ENCODE measurements around the gene NXT1.
"Not testable (repeated sequence)": the region's sequence is repeated elsewhere in the genome, so short reads cannot be mapped to it uniquely, and the experiment has no call there.

NXT1 gene

DNA sequence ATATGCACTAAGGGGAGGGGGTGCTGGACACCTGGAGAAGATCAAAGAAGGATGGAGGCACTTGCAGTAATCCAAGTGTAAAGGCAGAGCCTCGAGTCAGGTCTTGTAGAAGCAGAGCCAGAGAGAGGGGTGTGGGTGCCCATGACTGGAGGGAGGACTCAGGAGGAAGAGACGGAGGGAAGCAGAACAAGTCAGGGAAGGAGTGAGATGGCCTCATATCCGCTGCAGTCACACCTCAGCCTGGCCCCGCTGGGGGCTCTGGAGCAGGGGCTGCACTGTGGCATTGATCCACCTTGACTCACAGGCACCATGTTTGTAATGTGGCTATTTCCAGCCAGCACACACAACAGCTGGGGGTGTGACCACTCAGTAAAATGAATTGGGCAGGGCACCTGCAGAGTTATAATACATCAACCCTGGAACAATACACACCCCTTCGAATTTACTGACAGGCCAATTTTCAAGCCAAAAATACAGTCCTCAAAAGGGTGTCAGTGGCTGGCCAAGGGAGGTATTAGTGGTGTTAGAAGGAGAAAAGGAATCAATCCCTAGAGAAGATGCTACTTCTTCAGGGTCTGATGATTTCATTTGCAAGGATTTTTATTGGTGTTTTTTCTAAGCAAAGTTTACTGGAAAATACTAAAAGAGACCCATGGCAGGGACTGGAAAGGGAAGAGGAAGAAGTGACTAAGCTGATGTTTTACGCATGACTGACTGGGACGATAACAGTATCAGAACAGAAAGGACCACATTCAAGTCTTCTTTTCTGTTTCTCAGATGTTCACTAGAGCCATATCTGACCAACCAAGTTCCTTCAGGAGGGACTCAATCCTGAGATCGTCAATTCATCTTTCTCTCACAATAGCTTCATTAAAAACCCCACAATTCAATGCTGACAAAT is 18.9 kb upstream of the NXT1 start:
- no peak for DNase-seq

DNA sequence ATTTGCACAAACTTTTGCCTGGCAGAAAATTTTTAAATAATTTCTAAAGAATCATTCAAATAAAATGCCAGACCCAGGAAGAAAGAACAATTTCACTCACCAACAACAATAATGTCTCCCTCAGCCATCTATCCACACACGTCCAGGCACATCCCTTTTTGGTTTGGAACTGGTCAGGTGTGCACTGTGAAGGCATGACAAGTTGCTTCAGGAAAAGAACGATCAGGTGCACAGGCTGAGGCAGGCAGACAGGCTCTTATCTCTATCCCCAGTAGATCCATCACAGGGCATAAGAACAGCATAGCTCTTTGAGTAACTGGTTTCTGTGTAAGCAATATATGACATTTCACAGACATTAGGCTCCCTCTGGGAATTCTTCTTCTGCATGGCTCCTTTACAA is 18.1 kb upstream of the NXT1 start:
- no peak for DNase-seq

DNA sequence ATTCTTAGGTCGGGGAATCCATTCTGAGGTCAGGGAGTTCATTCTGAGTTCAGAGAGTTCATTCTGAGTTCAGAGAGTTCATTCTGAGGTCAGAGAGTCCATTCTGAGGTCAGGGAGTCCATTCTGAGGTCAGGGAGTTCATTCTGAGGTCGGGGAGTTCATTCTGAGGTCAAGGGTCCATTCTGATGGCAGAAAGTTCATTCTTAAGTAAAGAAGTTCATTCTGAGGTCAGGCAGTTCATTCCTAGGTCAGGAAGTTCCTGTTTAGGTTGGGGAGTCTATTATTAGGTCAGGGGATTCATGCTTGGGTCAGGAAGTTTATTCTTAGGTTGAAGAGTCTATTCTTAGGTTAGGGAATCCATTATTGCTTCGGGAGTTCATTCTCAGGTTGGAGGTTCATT is 16.5 kb upstream of the NXT1 start:
- no peak for DNase-seq

DNA sequence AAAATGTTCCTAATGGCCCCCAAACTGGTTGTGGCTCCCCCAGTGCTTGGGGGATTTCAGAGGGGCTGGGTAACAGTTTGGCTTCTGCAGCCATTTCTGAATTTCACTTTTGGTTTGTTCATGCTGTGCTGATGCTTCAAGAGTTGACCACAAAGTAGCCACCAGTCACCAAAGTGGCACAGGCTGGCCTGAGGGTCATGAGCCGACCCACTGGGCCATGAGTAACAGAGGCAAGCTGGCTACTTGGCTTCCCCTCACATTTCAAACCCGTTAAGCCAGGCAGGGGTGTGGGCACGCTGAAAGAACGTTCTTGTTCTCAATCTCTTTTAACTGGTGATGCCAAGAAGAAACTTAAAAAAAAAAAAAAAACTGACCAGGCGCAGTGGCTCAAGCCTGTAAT is 15.1 kb upstream of the NXT1 start:
- DNase-seq, result no peak

DNA sequence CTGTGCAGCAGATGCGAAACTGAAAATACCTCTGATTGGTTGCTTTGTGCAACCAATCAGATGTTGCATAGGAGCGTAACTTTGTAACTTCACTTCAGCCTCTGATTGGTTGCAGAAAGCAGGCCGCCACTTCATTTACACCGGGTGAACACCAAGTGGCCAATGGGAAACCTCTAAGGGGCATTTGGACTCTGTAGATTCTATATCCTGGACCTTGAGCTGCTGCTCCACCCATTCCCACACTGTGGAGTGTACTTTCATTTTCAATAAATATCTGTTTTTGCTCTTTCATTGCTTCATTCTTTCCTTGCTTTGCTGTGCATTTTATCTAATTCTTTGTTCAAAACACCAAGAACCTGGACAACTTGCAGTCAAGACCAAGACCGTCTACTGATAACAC is 14.1 kb upstream of the NXT1 start:
- no peak for DNase-seq

DNA sequence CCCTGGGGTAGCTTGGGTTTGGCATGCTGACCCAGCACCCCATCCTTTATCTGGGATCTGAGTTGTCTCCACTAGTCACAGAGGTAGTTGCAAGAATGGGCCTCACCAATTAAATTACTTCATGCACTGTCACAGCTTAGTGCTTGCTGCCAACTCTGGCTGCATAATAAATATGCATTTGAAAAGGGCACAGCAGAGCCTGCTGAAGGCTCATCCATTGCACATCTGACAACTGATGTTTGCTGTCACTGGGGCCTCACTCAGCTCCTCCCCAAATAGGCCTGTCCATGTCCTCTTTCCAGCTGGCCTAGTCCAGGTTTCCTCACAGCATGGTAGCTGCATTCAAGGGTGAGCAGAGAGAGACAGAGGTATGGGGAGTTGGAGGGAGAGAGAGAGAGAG is 13.3 kb upstream of the NXT1 start:
- DNase-seq, result no peak

DNA sequence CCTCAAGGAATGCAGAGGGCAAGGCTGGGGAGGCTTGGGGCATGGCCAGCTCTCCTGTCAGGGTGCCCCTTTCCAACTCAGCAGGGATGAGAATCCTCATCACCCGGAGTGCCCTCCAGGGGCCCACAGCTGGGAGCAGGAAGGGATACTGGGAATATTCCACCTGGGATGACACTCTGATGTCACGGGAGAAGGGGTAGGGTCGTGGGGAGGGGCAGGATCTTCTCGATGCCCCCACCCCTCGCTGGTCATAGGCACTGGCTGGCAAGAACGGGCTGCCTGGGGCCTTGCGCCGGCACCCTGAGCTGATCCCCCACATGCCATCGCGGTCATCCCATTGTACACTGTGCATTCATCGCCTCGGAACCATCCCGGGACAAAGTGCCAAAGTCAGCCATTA is 10.6 kb upstream of the NXT1 start:
- no peak for DNase-seq

DNA sequence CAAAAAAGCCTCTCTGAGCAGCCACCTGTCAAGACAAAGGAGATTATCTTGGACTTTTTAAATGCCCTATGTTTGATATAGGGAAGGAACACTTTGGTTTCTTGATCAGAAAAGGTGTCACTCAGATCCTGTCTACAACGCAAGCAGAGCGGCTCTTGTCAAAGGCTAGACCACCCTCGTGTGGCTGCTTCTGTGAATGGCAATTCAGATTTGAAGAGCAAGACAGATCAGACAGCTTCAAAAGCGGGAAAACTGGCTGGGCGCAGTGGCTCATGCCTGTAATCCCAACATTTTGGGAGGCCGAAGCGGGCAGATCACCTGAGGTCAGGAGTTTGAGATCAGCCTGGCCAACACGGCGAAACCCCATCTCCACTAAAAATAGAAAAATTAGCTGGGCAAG is 10.1 kb upstream of the NXT1 start:
- DNase-seq, result peak; percentile 34

DNA sequence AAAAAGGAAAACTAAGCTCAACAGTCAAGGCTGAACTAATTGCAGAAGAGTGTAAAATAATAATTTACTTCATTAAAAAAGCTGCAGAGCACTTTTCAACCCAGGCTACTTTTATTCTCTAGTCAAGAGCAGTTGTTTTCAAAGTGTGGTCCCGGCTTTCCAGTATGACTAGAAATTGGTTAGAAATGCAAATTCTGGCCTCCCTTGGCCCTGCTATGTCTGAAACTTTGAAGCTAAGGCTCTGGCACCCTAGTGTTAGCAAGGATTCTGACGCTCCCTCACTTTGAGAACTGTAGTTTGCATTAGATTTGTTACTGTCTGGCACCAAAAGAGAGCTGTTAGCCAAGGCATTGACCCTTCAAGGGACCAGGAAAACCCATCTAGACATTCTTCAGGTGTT is 9.5 kb upstream of the NXT1 start:
- DNase-seq, result no peak

DNA sequence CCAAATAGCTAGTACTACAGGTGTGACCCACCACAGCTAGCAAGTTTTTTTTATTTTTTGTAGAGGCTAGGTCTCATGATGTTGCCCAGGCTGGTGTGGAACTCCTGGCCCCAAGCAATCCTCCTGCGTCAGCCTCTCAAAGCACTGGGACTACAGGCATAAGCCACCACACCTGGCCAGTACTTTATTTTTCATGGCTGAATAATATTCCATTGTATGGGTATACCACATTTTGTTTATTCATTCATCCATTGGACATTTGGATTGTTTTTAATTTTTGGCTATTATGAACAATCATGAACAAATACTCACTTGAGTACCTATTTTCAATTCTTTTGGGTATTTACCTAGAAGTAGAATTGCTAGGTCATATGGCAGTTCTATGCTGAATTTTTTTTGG is 7.0 kb upstream of the NXT1 start:
- no peak for DNase-seq

DNA sequence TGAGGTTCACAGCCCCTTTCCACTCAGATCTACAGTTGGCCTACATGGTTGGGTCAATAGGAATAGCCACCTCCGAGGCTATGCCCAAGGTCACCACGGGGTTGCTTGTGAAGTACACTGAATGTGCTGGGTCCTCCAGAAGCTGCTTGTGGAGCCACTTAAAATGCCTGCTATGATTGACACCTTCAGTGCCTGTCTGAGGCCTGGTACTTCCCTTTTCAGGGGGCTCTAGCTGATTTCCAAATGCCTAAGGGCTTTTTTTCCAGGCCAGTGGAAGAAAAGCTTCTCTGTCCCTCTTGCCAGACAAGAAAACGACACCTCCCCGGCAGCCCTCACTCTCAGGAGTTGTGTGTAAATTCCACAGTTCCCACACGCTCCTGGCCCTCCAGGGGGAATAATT is 6.3 kb upstream of the NXT1 start:
- DNase-seq, result no peak

DNA sequence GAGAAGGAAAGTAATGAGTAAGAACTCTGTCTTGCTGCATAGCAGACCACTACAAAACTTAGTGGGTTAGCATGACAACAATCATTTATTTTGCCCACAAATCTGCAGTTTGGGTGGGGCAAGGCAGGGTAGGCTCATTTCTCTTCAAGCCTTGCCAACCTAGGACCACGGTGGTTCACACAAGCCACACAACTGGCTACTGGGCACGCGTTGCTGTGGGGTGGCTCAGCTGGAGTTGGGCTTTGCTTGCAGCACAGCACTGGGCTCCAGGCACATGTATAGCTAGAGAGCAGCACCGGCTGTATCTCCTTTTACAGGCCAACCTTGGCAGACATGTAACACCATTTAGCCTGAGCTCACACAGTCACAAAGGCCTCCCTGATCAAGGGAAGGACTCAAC is 4.6 kb upstream of the NXT1 start:
- no peak for DNase-seq

DNA sequence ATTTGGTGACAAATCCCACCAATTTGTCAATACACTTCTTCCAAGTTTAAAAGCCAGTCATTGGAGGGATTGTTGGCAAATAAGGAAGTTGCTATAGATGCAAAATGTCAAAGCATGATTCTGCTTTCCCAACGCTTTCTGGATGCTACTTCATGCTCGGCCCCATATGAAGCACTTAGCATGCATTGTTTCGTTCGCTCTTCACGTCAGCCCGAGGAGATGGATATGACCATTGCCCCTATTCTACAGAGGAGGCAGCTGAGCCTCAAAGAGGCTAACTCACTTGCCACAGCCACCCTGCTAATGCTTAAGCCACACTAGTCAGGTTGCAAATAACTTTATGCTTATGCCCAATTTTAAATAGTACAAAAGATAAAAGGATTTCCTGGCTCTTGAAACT is 2.8 kb upstream of the NXT1 start:
- no peak for DNase-seq

DNA sequence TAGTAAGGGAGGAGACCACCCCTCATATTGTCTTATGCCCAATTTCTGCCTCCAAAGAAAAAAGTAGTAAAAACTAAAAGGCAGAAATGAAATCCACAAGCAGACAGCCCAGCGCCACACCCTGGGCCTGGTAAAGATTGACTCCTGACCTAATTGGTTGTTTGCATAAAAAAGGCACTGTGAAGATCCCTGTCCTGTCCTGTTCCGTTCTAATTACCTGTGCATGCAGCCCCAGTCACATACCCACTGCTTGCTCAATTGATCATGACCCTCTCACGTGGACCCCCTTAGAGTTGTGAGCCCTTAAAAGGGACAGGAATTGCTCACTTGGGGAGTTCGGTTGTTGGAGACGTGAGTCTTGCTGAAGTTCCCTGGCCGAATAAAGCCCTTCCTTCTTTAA is 2.1 kb upstream of the NXT1 start:
- not testable (repeated sequence) for DNase-seq

DNA sequence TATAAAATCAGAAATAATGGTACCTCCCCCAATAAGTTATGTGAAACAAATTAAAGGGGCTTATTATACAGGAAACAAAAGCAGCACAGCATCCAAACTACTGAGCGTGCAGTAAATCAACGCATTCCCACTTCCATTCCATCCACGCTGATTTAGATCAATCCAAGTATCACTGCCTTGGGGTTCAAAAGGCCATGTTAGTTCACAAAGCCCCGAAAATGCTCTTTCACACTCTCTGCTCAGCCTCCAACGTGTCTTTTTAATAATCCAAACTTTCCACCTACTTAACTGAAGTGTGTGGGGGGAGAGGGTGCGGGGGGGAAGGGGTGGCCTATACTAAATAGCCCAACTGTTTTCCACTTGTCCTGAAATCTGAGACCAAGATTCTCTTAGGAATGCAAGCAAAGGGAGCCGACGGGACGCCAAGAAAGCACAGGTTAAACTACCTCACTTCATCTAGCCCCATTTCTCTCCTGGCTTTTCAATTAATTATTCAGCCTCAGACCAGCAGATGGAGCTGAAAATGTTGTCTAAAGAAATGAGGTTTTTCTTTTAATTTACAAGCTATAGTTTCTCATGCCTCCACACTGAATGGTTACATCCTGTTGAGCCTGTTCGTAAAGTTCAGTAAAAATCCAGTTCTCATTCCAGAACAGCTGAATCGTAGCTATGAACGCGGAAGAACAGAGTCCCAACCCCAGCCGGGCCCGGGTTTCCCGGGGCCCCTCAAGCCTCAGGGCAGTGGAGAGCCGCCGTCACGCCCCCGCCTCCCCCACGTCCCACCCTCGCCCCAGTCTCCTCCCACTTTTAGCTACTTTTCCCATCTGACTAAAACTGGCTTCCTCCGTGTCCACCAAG is 1.0 kb upstream of the NXT1 start:
- DNase-seq, result peak; percentile 87

DNA sequence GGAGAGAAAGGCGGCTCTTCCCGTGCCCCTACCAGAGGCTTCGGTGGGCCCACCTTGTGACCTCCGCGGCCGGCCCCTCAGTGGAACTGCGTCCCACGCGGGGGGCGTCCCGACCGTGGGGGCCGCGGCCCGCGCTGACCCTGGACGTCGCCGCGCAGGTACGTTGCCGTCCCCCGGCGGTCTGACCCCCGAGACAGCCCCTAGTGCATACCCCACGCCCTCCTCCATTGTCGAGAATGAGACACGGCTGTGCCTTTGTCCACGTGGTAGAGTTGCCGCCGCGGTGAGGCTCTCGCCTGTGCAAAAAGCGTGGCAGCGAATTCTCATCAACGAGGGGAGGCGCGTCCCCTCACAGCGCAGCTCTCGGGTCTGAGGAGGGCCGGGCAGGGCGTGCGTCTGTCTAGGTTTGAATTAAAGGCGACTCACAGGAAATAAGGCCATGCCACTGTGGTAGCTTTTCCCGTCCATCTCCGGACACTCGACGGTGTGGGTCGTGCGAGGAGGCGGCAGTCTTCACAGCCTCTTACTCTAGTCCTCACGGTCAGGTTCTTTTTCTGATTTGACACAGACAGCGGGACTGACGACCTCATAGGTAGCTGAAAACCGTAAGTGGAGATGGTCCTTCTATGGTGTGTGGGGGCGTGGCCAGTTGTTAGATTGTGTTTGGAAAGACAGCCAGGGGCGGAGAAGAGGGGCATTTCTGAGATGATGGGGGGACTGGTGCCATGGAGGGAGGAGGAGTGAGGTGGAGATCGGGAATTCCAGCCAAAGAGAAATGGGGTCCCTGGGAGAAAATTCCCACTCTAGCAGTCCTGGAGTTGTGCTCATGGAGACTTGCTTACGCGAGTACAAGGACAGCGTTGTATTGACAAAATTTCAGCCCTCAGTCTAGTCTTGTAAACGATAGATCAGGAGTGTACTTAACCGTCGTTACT is 580 bp downstream of the NXT1 start:
- peak; percentile 81 for DNase-seq

DNA sequence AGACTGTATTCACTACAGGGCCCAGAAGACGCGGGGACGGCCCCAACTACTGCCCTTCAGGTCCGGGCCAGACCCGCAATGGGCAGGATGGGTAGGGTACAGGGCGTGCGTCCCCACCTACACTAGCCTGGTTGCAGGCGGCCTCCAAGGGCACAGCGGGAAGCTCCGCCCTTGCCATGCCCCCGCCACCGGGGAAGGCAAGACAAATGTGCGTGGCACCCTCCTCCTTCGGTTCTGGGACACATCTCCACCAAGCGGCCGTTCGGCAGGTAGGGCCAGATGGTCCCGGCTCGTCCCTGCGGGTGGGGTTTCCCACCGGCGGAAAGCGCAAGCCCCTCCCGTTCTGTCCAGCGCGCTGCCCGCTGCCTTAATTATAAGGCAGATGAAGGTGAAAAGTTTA is 5.6 kb downstream of the NXT1 start:
- no peak for DNase-seq

DNA sequence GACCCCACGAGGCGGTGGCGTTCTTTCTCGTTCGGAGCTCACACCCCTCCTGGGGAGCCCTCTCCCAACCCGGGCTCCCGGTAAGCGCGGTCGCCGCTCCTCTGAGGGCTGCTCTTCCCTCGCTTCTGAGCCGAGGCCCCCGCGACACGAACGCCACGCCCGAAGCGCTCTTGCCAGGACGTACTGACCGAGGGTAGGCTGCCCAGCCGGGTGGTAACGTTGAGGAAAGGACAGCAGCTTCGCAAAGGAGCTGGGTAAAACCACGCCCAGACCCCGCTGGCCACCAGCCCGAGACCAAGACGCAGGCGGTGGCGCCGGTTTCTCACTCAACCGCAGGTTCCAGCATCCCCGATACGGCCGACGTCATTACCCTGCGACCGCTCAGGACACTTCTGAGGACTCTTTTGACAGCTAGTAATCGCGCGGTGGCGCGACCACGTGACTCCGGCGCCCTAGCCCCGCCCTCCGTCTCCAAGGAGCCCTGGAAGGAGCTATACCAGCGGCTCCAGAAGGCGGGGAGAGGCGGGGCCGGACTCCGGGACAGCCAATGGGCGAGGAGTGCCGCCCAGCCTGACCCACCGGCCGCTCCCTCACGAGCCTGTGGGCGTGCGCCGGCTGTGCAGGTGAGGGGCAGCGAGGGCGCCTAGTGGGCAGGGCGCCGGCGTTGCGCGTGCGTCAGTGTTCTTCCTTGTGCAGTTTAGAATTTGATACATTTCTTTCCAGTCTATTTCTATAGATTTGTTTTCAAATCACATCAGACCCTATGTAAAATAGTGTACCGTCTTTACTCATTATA is 7.4 kb downstream of the NXT1 start:
- DNase-seq, result peak; percentile 100

DNA sequence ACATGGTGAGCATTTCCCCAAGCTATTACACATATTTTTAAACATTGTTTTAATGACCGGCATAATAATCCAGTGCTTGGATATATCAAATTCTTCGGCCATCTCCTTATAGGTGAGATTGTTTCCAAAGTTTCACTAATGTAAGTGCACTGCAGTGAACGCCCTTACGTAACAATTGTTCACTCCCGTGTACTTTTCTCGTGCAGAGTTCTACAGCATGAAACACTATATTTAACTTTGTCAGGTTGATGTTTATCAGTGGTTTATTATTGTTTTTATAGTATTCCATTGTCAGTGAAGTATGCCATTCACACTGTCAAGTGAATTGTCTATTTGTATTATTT is 7.9 kb downstream of the NXT1 start:
- DNase-seq, result no peak

DNA sequence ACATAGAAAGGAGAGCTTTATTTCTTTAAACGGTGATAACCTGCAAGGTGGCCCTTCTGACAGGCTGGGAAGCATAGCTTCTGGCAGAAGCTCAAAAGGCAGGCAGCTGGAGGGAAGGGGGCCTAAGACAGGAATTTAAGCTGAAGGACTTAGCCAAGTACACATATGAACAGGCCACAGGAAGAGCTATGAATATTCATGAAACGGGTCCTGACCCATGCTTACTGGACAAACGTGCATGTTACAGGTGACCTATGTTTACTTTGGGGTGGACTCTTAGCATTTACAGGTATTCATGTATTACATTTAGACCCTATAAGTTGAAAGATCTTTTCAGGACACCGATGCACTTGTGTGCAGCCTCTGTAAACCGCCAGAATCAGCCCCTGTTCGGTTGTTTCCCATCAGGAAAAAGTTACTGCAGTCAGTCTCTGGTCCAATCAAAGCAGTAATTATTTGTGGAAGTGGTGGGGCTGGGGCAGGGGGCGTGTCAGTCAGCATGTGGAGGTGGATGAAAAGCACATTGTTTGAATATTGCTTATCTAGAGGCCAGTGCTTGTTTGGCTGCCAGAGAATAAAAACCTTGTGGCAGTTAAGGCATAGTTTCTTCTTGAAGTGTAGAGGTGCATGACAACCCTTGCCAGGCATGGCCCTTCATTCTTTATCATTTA is 8.5 kb downstream of the NXT1 start:
- no peak for DNase-seq

DNA sequence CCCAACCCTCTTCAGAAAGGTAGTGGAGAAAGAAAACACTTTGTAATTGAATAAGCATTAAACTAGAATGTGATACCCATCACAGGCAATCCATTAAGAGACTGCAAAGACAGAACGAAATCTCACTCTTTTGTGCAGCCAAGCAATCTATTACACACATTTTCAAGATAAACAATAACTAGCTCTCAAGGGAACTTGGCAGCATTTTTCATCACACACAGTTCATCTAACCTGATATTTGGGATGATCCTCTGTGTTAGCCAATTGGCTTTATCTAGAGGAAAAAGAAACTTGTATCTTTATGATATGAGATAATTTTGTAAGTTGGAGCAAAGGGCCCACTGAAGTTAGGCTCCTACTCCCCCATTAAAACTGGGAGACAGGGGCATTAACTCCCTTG is 9.9 kb downstream of the NXT1 start:
- no peak for DNase-seq

DNA sequence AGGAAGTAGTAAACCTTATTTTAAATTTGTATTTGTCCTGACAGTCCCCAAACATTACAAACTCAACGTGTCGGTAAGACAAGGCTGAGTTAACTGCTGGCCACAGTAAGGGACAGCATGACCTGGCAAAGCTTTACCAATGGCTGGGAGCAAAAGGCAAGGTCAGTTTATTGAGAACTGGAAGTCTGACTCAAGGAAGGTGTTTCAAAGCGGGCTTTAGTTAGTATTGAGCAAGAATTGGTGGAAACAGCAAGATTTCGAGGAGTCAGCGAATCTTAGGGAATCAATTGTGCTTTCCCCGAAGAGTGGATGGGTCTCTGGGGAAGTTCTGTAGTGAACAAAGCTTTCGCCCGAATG is 10.5 kb downstream of the NXT1 start:
- no peak for DNase-seq
